Measurements from ENCODE around the gene SETMAR.
"Not testable (repeated sequence)": the region's sequence is repeated elsewhere in the genome, so short reads cannot be mapped to it uniquely, and the experiment has no call there.

The SETMAR gene

GRCh38 chr3:4303187-4304123, at the start of gene SETMAR:
Gene SETMAR (plus strand): TSS chr3:4303369. CDS start chr3:4303371, 2 bp downstream.
- DNase-seq, result peak; percentile 91

GRCh38 chr3:4261406-4261805, 41.8 kb upstream of the SETMAR start:
- DNase-seq, result peak; percentile 85

GRCh38 chr3:4264040-4264439, 39.1 kb upstream of the SETMAR start:
- no peak for DNase-seq

DNA sequence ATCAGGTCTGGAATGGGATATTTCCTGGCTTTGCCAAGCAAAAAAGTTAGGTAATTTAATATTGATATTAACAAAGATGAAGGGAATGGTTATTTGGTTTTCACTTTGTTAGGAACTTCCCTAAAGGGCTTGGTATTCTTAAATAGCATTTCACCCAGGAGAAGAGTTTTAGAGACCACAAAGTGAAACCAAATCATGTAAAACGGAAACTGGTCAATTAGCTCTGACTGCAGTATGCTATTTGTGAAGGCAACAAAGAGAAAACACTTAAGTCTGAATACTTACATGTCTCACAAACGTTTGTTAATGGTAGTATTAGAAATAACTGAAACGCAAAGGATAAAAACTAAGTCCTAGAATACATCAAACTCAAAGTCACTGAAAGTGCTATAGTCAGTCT, 32.4 kb upstream of the SETMAR start:
- no peak for DNase-seq

DNA sequence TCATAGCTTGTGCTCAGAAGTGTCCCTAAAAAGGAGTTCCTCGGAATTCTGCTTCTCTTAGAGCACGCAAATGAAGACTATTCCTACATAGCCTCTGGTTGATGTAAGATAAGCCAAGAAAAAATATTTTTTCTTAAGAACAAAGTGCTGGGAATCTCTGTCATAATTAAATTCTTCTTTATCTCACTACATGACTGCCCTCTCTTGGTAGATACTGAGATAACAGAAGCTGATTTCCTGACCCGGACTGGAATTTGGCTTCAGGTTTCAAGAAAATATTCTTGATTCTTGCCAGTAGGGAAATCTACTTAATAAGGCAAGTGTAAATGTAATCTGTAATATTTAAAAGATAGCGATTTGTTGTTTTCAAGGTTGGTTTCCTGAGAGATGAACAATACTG, 31.3 kb upstream of the SETMAR start:
- peak; percentile 63 for DNase-seq

DNA sequence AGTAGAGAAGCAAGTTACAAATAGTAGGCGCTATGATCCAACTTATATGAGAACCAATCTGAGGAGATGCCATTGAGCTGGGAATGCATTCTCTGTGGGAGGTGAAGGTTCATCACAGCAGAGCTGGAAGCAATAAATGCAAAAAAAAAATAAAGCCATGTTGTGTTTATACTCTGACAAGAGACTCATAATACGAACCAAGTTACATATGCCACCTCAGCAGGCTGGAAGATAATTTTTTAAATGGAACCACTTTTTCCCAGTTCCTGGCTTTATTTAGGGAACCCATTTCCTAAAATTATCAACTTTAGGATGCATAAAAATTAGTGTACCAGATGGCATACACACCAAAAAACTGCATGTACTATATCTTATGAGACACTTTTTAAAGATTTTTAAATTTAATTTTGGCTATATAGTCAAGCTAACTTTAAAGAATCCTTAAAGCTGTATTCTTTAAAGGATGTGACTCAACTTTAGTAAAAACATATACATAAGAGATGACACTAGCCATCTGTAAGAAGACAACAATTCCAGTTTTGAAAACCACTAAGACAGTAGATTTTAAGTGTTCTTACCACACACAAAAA, 23.6 kb upstream of the SETMAR start:
- no peak for DNase-seq

DNA sequence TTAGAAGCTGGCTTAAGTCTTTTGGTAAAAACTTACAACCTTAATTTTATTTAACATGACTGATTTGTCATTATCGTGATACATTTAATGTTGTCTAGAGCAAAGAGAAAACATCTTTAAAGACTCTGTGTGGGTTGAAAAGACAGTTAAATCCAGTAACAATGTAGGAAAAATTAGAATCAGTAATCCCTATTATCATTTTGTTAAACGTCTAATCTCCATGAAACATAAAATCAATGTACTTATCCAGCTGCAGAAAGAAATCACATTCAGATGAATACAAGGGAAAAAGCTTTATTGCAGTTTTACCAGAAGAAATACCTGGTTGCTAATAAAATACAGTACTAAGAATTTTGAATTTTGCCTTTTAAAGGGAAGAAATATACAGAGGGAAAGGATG, 21.2 kb upstream of the SETMAR start:
- no peak for DNase-seq

- no peak for DNase-seq
These were observed 18.3 kb upstream of the SETMAR start for GRCh38 chr3:4284865-4285264.

GRCh38 chr3:4289044-4289443, 14.1 kb upstream of the SETMAR start:
- DNase-seq, result peak; percentile 39

DNA sequence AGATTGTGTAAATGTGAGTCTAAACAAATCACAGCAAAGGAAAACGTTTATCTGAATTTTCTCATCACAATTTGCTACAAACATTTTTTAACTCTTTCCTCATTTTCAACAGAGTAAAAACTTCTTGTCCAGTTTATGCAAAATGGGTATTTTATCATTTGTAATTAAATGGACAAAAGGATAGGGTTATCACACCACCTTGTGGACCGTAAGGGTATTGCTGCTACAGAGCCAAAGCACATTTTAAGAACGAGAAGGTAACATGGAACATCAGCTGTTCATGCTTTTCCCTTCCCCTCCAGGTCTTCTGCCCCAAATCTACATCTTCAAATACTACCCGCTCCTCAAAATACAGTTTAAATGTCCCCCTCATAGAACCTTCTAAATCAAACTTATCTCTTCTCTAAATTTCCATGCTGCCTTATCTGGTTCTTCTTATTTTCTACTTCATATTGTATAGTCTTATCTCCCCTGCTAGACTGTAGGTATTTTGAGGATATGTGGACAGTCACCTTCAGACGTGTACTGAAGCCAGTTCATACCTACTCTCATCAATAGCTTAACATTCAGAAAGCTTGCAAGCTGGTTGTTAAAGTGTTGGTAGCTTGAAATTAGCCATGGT, 12.8 kb upstream of the SETMAR start:
- DNase-seq, result peak; percentile 60

GRCh38 chr3:4292301-4292700, 10.9 kb upstream of the SETMAR start:
- DNase-seq, result peak; percentile 72

DNA sequence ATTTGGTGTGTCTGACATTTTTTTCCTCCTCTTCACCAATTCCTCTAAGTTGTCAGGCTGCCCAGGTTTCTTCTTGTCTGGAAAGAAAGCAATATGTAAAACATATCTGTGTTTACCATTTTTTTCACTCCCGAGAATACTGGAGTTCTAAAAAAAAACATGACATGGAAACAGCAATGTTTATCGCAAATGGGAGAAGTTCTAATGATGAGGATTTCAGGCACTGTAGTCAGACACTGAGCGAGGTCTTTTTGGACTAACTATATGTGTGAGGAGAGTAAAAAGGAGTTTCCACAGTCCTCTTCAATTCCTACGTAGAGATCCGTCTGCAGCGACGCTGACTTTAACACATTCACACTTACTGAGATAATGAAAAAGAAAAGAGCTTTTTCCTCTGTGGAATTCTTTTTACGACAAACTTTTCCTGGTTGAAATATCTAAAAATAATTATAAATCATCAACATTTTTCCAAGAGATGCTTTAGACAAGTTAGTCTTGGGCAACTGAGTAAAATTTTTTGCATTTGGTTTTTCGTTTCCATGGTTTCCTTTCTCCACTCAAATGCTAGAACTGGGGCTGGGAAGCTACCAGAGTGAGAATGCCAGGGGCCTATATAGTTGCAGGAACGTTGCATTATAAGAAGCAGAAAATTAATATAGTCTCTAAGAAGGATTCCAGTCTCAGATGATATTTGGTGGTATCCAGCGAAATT, 8.4 kb upstream of the SETMAR start:
- no peak for DNase-seq

- peak; percentile 56 for DNase-seq
These were observed 6.7 kb upstream of the SETMAR start for GRCh38 chr3:4296454-4296853.

DNA sequence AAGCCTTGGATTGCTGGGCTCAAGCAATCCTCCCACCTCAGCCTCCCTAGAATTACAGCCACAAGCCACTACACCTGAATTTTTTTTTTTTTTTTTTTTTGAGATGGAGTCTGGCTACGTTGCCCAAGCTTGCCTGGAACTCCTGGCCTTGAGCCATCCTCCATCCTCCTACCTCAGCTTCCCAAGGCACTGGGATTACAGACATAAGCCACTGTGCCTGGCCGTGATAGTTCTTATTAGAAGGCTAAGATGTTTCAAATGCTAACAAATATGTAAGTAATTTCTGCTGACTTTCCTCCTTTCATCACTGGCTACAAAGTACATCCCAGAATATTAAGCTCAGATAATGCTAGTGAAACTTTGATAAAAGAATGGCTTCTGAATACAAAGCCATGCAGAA, 5.7 kb upstream of the SETMAR start:
- DNase-seq, result no peak

GRCh38 chr3:4302747-4303146, 422 bp upstream of the SETMAR start:
- no peak for DNase-seq

- not testable (repeated sequence) for DNase-seq
These were observed 2.0 kb downstream of the SETMAR start for GRCh38 chr3:4305210-4305609.

DNA sequence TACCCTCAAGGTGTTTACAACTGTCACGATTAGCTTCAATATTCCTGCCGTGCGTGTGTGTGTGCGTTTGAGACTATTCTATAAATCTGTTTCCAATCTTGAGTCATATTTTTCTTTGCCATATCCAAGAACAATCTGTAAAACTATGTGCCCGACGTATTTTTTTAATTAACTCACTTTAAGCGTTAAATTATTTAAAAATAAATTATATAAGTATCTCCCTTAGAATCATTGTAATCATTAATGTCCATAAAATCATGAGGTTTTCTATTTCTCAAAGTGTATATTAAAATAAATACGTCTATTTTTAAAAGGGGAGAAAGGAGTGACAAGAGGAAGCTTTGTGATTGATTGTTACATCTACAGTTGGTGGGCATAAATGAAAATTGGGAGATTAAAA, 2.9 kb downstream of the SETMAR start:
- DNase-seq, result no peak

DNA sequence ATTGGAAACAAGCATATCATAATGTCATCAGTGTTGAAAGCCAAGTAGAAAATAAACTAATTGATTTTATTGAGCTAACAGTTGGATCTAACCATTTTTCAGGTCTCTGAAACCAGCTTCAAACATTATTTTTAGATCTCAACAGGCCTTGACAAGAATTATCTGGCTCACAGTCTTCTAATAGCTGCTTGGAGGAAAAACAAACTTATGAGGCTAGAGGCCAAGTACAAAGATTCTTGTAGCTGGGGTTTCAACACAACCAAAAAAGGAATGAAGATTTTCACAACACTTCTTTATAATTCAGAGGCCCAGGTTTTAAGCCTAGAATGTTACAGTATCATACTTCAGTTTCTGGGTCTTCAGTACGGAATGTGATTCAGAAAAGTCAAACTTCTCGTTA, 3.7 kb downstream of the SETMAR start:
- DNase-seq, result no peak

- DNase-seq, result no peak
These were observed 6.4 kb downstream of the SETMAR start for GRCh38 chr3:4309491-4310128.

GRCh38 chr3:4310971-4311370, 7.8 kb downstream of the SETMAR start:
- DNase-seq, result no peak

- no peak for DNase-seq
These were observed 8.3 kb downstream of the SETMAR start for GRCh38 chr3:4311496-4311895.

DNA sequence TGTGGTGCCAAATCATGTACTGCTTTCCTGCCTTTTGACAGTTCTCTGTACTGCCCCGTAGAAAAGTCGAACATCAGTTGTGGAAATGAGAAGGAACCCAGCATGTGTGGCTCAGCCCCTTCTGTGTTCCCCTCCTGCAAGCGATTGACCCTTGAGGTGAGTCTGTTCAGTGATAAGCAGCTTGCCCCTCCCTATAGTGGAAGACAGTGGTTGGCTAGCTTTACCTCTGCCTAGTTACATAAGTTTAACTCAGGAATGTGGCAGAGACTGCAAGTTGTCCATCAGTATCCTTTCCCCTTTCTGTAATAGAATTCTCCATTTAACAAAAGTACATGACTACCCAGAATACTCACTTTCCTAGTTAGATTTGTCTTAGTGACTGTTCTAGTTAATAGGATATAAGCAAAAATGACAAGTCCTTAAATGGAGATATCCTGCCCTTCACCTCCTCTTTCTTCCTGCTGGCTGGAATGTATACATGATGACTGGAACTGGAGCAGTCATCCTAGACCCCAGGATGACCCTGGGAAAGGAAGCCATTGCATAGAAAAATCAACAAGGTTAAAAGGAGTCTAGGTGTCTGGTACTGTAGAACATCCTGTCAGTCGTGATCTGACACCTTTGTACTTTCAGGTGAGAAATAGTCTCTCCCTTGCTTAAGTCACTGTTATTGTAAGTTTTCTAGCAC, 10.6 kb downstream of the SETMAR start:
- no peak for DNase-seq
